SK-N-DZ (cell line): ENCODE results near the gene PDE4B.

Source experiments
- DNase-seq: peaks from one replicate; pipeline ENCODE4 v3.0.0-alpha.2; 2015; ENCODE audit warnings: low spot score

Gene PDE4B

DNA sequence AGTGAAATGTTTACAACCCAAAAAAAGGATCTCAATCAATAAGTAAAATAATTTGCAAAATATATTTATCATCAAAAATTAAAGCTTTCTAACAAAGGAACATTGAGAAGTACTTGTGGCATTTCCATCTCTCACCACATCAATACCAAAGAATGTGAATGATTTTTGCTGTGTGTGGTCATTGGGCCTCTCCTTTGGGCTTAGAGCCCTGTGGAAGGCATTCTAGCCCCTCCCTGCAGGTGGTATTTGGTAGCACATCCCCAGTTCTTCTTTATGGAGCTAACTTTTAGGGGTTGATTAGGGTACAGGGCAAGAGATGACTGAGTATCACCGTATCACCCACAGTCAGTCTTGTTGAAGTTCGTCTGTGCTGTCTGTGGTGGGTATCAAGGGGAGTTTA lies 447.1 kb downstream of the PDE4B start:
- no peak for DNase-seq

- no peak for DNase-seq
Observed at GRCh38 chr1:66240491-66241484, 448.1 kb downstream of the PDE4B start.

GRCh38 chr1:66242646-66243547 lies 450.2 kb downstream of the PDE4B start:
- DNase-seq: peak; percentile 86

DNA sequence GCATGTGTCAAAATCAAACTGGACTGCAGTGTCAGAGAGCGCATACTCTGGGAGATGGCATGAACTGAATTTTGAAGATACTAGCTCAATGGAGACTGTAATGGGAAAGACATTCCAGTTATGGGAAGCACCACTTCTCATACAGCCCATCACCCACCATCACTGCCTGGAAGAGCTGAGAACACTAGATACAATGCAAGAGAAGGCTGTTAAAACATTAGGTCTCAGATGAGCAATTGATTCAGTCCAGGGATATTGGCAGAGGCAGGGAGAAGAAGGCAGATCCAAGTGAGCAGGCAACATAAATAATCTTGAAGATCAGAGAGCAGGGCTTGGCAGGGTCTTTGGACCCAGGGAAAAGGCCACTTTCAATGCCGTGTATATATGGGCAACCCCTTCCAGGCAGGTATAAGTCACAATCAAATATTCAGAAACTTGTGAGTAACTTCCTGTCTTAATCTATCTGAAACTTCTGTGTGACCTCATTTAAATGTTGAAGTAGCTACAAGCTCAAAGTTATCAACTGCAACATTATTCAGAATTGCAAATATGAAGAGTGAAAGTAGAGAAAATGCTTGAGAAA lies 450.9 kb downstream of the PDE4B start:
- no peak for DNase-seq

DNA sequence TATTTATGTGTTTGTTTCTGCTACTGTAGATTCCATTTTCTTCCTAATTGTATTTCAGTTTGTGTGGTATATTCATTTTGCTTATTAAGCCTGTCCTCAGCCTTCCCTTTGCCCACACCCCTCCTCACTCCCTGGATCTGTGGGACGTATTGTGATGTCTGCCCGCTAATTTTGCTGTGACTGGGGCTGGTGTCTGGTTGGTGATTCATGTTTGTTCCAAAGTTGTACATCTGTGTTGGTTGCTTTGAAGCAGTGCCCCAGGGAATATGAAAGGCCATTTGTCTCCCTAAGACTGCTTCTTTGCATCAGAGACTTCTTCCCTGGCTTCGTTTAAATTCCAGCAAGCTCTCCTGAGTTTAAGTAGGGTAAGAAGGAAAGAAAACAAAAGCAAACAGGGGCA lies 451.7 kb downstream of the PDE4B start:
- peak; percentile 25 for DNase-seq

DNA sequence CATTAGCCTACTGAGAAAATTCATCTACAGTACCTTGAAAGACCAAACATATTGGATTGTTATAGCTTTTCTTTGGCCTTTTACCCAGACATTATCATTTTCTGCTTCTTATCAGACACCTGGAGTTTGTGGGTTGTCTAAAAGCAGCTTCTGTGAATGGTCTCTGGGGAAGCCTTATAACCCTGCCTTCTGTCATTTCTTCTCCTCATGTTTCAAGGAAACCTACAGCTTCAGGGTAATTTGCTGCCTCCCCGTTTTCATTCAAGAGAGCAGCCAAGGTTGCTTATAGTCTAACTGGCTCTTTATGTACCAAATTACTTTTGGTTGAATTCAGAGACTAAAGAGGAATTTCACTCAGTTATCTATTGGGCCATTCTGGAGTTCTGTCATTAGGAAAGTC lies 453.0 kb downstream of the PDE4B start:
- peak; percentile 88 for DNase-seq

DNA sequence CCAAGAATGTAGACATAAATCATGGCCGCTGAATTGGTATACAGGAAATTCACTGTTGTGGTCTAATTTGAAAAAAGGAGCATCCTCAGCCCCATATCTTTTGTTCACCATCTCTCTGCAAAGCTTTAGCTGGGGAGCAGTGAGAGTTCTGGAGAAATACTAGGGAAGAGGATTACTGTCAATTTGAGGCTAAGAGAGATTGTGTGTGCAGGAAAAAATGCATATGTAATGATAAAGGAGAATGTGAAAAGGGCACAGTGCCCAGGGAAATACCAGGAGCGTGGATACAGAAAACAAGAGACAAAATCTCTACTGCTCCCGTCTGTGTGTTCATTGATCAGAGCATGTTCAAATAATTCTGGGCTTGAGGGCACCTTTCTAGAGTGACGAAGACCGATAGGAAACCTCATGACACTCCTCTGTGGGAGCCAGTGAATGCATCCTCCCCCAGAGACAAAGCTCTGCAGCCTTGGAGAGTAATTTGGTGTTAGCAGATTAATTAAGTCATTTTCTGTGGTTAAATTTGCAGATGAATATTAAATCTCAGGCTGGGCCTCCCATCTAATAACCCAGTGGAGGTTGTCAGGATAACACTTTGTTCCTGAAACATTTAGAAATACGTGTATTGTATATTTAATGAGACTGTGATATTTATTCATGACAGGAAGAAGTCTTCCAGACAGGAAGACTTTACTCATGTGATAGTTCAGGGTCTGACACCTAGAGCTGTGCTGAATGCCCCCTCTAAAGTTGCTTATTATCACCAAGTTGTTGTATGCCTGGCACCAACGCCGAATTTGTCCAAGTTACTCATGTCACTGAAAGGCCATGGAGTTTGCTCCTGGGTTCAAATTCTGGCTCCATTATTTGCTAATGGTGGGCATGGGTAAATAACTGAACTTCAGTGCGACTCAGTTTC lies 453.9 kb downstream of the PDE4B start:
- peak; percentile 17 for DNase-seq

GRCh38 chr1:66247415-66248208 lies 454.9 kb downstream of the PDE4B start:
- DNase-seq: no peak

DNA sequence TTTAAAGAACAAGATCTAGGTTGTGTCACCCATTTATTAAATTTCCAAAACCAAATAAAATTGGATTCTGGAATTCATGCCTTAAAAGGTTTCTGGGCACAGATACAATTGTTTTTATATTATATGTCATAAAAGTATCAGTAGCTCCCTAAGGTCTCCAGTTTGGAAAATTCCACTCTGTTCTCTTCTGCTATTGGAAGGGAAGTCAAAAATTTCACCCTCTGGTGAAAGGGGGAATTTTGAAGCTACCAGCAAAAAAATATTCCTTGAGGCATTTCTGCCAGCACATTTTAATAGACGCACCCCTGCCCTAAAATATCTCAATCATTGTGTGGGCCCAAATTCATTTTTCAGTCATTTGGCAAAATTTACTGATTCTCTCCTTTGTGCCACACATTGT lies 455.6 kb downstream of the PDE4B start:
- DNase-seq: no peak

GRCh38 chr1:66248746-66249145 lies 456.1 kb downstream of the PDE4B start:
- DNase-seq: no peak

DNA sequence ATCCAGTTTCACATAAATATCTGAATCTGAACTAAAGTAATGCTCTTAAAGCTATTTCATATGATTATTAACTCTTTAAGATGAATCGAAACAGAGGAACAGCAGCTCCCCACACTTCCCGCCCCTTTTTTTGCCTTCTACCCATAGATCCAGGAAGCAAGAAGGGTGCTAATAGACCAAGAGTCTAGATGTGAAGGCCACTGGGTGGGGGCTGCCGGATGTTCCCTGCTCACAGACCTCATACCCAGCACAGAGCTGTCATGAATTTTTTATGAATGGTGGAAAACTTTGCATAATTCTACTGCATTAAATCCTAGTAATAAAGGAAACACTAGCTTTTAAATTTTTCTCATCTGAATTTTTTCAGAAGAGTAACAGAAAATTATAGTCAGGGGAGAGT lies 457.4 kb downstream of the PDE4B start:
- no peak for DNase-seq

DNA sequence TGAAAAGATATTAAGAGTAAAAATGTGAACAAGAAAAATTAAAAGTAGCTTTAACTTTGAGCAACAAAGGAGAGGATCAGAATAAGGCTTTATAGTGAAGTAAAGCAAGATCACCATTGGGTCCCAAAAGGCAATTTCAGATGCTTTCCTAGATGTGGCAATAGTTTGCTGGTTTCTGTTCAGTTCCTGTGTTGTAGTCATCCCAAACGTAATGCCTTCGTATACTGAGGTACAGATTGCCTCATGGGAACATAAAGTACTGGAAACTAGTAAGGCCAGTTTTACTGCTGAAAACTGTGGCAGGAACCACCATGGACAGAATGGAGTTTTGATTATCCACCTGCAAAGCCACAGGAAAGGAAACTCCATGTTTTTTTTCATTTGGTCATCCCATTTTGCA lies 457.8 kb downstream of the PDE4B start:
- DNase-seq: no peak

- no peak for DNase-seq
Observed at GRCh38 chr1:66251546-66251945, 458.9 kb downstream of the PDE4B start.

DNA sequence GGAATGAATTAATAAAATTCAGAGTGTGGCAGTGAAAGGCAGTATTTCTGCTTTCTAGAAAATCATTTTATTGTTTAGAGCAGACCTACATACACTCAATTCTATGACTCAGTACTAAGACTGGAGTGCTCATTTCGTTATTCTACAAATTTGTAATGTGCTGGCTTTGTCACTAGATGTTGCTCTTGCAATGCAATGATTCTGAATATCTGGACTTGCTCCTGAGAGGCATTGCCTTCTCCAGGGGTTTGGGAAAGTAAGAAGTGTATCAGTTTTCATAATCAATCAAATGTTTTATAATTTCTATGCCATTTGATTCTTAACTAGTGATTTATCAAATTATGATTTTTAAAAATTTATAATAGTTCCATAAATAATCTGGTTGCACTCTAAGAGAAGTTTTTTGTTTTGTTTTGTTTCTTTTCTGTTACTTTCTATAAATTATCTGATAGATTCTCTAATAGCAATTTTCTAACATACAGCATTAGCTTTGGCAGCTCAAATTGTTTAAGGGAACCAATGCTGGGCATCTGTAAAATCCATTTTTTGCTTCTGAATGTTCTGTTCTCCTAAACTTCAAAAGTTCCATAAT lies 460.7 kb downstream of the PDE4B start:
- peak; percentile 67 for DNase-seq

- no peak for DNase-seq
Observed at GRCh38 chr1:66254785-66255184, 462.1 kb downstream of the PDE4B start.

DNA sequence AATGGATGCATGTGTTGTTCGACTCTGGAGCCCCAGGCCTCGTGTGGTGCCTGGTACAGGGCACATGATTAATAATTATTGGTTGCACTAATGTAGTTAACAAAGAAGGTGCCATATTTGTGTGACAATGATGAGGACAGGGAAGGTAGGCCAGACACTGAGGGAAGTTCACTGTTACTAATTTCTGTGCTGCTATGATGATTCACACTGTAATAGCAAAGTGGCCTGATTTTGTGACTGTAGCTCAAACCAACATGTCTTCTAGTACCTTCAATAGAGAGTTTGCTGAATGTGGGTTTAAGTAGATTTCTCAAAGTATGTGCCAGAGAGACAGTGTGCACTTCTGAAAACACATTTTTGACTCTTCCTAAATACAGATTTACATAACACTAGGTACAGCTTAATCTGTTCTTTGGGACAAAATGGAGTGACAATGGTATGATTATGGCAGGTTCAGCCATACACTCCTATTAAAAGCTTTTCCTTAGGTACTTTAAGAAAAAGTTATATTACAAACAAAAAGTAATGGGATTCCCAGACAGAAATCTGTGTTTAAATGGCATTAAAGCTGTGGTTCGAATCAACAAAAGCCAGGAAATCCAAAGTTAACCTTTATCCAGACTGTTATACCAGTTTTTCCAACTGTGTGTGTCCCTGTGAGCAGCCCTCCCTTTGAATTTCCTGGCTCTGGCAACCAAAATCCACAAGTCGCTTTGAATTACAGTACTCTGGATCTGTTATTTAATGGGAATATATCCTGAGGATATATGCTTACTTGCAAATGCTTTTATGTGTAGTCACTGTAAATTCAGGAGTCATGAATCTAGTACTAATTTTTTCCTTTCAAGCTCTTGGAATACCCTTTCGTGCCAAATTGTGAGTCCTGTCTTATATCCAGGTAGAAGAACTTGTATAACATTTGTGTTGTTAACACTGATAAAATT lies 464.2 kb downstream of the PDE4B start:
- no peak for DNase-seq

DNA sequence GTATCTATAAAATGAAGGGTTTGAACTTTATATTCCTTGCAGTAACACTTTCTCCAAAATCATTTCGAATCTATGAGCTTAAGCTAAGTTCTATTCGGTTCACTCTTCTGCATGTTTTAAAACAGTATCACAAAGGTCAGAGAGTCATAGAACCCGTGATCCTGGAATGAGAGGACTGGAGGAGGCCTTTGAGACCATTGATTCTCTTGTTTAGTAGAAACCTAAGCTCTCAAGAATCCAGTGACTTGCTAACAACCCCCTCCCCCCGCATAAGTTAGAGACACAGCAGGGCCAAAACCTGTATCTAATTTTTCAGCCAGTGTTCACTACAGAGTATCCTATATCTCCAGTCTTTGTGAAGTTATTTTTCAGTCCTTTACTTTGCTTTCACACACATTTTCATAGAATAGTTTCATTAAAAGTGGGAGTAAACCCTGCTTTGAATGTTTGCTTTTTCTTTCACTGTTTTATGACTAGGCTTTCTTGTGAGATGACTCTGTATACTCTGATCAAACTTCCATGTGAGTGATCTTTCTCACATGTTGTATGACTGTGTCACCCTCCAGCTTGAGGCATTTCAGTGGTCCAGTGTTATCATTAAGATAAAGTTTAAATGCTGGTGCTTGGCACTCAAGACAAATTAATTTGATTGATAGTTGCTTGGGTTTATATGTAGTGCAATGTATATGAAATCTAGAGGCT lies 465.9 kb downstream of the PDE4B start:
- DNase-seq: no peak

DNA sequence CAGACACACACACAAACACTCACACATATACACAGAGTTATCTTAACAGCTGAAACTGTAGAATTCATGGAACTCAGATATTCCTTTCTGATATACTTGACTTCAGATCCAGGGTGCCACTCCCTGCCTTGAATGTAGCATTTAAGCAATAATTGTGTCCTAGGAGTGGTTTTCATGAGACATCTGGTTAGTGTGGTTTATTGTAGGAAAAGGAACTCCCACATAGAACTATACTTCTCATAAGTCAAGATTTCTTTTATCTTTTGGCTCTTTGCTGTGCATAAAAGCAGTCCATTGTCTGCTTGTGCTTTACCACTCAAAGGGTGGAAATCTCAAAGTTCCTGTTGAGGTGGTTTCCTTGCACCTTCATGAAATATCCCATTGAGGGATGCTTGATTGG lies 468.7 kb downstream of the PDE4B start:
- no peak for DNase-seq
